T-helper 17 cell (primary cell): Measurements from ENCODE around the gene SS18L1. TPM values are rescaled to one million over a fixed set of nuclear protein-coding genes. Genes with fewer than 3 reads are reported as not detected.

Source experiments
- ATAC-seq: fragments of 150-1000 bp; cut with Tn5 transposase; 2 replicates; pipeline ENCODE4 v1.10.0; 2021; ENCODE audit warnings: mild to moderate bottlenecking, moderate library complexity
- DNase-seq, 3 donors: peaks; one replicate each; pipeline versions ENCODE4 v3.0.0 to v3.0.0-alpha.2; 2020 to 2021
- H3K9me3 ChIP-seq: one replicate; pipeline ENCODE4 v1.7.0; 2013; ENCODE audit warnings: low read length, mild to moderate bottlenecking; ENCODE audit not compliant: control insufficient read depth, poor library complexity, severe bottlenecking
- H3K27ac Mint-ChIP-seq: one replicate; pipeline ENCODE4 v1.8.0; 2022; ENCODE audit warnings: mild to moderate bottlenecking, moderate library complexity, mixed read lengths
- H3K27me3 Mint-ChIP-seq: one replicate; pipeline ENCODE4 v1.8.0; 2022; ENCODE audit warnings: mixed read lengths
- H3K36me3 Mint-ChIP-seq: one replicate; pipeline ENCODE4 v1.8.0; 2022; ENCODE audit warnings: low read depth, mixed read lengths
- H3K4me1 Mint-ChIP-seq: one replicate; pipeline ENCODE4 v1.8.0; 2022; ENCODE audit warnings: mild to moderate bottlenecking, mixed read lengths
- H3K4me3 Mint-ChIP-seq: one replicate; pipeline ENCODE4 v1.8.0; 2022; ENCODE audit warnings: mild to moderate bottlenecking, moderate library complexity, mixed read lengths
- total RNA-seq, 4 donors: library from RNA in 2 of 4; stranded (reverse) in 2 of 4; gene quantifications; one replicate each; pipeline ENCODE4 v1.2.3 and lab custom pipeline; 2022 to 2026

The SS18L1 gene
- total RNA-seq, 2 donors from 2014 or later: 13.1 to 16.0 TPM

- Mint-ChIP-seq H3K36me3 (peaks cover 4% of the 10 kb centered on the region), H3K27me3 (no peaks in the 10 kb centered on the region), H3K27ac (no peak overlapping the region), H3K4me3 (no peak overlapping the region), H3K4me1 (peaks cover 2% of the 10 kb centered on the region)
- DNase-seq (no peak), ATAC-seq (no peak)
- no peaks in the 10 kb centered on the region for H3K9me3 ChIP-seq
These were observed 59.9 kb downstream of the SS18L1 start for GRCh38 chr20:62203378-62204030.

GRCh38 chr20:62205618-62206387, 62.2 kb downstream of the SS18L1 start:
- H3K36me3 Mint-ChIP-seq: no peaks in the 10 kb centered on the region
- H3K4me3 Mint-ChIP-seq: no peak overlapping the region
- ATAC-seq (no peak), DNase-seq (no peak)
- peaks cover 2% of the 10 kb centered on the region for H3K4me1 Mint-ChIP-seq
- H3K9me3 ChIP-seq: no peaks in the 10 kb centered on the region
- H3K27me3 Mint-ChIP-seq: no peaks in the 10 kb centered on the region
- H3K27ac Mint-ChIP-seq: no peak overlapping the region

GRCh38 chr20:62206388-62206775, 62.8 kb downstream of the SS18L1 start:
- no peaks in the 10 kb centered on the region for H3K9me3 ChIP-seq
- no peak overlapping the region for H3K27ac Mint-ChIP-seq
- H3K36me3 Mint-ChIP-seq: no peaks in the 10 kb centered on the region
- no peak for ATAC-seq
- DNase-seq: no peak
- peaks cover 2% of the 10 kb centered on the region for H3K4me1 Mint-ChIP-seq
- no peaks in the 10 kb centered on the region for H3K27me3 Mint-ChIP-seq
- no peak overlapping the region for H3K4me3 Mint-ChIP-seq

- Mint-ChIP-seq H3K27ac (no peak overlapping the region), H3K4me3 (no peak overlapping the region), H3K27me3 (no peaks in the 10 kb centered on the region), H3K36me3 (no peaks in the 10 kb centered on the region), H3K4me1 (peaks cover 2% of the 10 kb centered on the region)
- ATAC-seq (no peak), DNase-seq (no peak)
- H3K9me3 ChIP-seq: no peaks in the 10 kb centered on the region
These were observed 64.7 kb downstream of the SS18L1 start for GRCh38 chr20:62208061-62208794.

GRCh38 chr20:62208795-62209755, 65.5 kb downstream of the SS18L1 start:
- H3K4me1 Mint-ChIP-seq: peaks cover 2% of the 10 kb centered on the region
- H3K27me3 Mint-ChIP-seq: no peaks in the 10 kb centered on the region
- H3K36me3 Mint-ChIP-seq: no peaks in the 10 kb centered on the region
- no peak overlapping the region for H3K4me3 Mint-ChIP-seq
- no peak for ATAC-seq
- H3K27ac Mint-ChIP-seq: no peak overlapping the region
- no peaks in the 10 kb centered on the region for H3K9me3 ChIP-seq
- no peak for DNase-seq

- Mint-ChIP-seq H3K4me1 (peaks cover 2% of the 10 kb centered on the region), H3K4me3 (no peak overlapping the region), H3K27me3 (peaks cover under 1% of the 10 kb centered on the region), H3K36me3 (no peaks in the 10 kb centered on the region), H3K27ac (no peak overlapping the region)
- DNase-seq: no peak
- no peak for ATAC-seq
- H3K9me3 ChIP-seq: no peaks in the 10 kb centered on the region
These were observed 66.4 kb downstream of the SS18L1 start for GRCh38 chr20:62209850-62210495.

GRCh38 chr20:62210496-62210855, 66.9 kb downstream of the SS18L1 start:
- ATAC-seq: no peak
- Mint-ChIP-seq H3K4me3 (no peak overlapping the region), H3K36me3 (no peaks in the 10 kb centered on the region), H3K27ac (no peak overlapping the region), H3K27me3 (peaks cover 4% of the 10 kb centered on the region), H3K4me1 (peaks cover 2% of the 10 kb centered on the region)
- DNase-seq: no peak
- H3K9me3 ChIP-seq: no peaks in the 10 kb centered on the region

GRCh38 chr20:62211216-62211615, 67.6 kb downstream of the SS18L1 start:
- H3K27me3 Mint-ChIP-seq: peaks cover 4% of the 10 kb centered on the region
- DNase-seq (no peak), ATAC-seq (no peak)
- no peak overlapping the region for H3K27ac Mint-ChIP-seq
- H3K4me1 Mint-ChIP-seq: peaks cover under 1% of the 10 kb centered on the region
- no peaks in the 10 kb centered on the region for H3K9me3 ChIP-seq
- no peaks in the 10 kb centered on the region for H3K36me3 Mint-ChIP-seq
- no peak overlapping the region for H3K4me3 Mint-ChIP-seq

GRCh38 chr20:62211769-62212288, 68.3 kb downstream of the SS18L1 start:
- DNase-seq (no peak), ATAC-seq (no peak)
- Mint-ChIP-seq H3K27me3 (peaks cover 4% of the 10 kb centered on the region), H3K4me3 (no peak overlapping the region), H3K27ac (no peak overlapping the region), H3K4me1 (no peaks in the 10 kb centered on the region), H3K36me3 (no peaks in the 10 kb centered on the region)
- H3K9me3 ChIP-seq: no peaks in the 10 kb centered on the region

GRCh38 chr20:62212299-62212698, 68.7 kb downstream of the SS18L1 start:
- peaks cover 4% of the 10 kb centered on the region for H3K27me3 Mint-ChIP-seq
- DNase-seq (no peak), ATAC-seq (no peak)
- H3K9me3 ChIP-seq: no peaks in the 10 kb centered on the region
- H3K36me3 Mint-ChIP-seq: no peaks in the 10 kb centered on the region
- no peak overlapping the region for H3K27ac Mint-ChIP-seq
- H3K4me3 Mint-ChIP-seq: no peak overlapping the region
- H3K4me1 Mint-ChIP-seq: no peaks in the 10 kb centered on the region

- Mint-ChIP-seq H3K36me3 (no peaks in the 10 kb centered on the region), H3K4me3 (no peak overlapping the region)
- no peak for ATAC-seq
These were observed 70.5 kb downstream of the SS18L1 start for GRCh38 chr20:62214067-62214466.

More at GRCh38 chr20:62214067-62214466, 70.5 kb downstream of the SS18L1 start:
- no peaks in the 10 kb centered on the region for H3K4me1 Mint-ChIP-seq
- H3K9me3 ChIP-seq: no peaks in the 10 kb centered on the region
- no peak for DNase-seq
- H3K27me3 Mint-ChIP-seq: peaks cover 19% of the 10 kb centered on the region
- no peak overlapping the region for H3K27ac Mint-ChIP-seq
